DOHH2 (cell line): ENCODE data around the gene MBD1.

Experiments
- EZH2phosphoT487 ChIP-seq: fragments of 200-600 bp; sonication (generic); IDR thresholded peaks from 2 replicates; pipeline ENCODE4 v1.6.1; 2017; ENCODE audit warnings: borderline replicate concordance, mild to moderate bottlenecking, antibody characterized with exemption, low read length, moderate library complexity, mixed read lengths
- TF ChIP-seq, protein P1 (sequence below): fragments of 200-600 bp; sonication (generic); IDR thresholded peaks from one replicate; pipeline ENCODE4 v1.5.1; 2014; ENCODE audit warnings: antibody characterized with exemption, mild to moderate bottlenecking, low read depth, low read length; ENCODE audit not compliant: poor library complexity, severe bottlenecking

DNA sequence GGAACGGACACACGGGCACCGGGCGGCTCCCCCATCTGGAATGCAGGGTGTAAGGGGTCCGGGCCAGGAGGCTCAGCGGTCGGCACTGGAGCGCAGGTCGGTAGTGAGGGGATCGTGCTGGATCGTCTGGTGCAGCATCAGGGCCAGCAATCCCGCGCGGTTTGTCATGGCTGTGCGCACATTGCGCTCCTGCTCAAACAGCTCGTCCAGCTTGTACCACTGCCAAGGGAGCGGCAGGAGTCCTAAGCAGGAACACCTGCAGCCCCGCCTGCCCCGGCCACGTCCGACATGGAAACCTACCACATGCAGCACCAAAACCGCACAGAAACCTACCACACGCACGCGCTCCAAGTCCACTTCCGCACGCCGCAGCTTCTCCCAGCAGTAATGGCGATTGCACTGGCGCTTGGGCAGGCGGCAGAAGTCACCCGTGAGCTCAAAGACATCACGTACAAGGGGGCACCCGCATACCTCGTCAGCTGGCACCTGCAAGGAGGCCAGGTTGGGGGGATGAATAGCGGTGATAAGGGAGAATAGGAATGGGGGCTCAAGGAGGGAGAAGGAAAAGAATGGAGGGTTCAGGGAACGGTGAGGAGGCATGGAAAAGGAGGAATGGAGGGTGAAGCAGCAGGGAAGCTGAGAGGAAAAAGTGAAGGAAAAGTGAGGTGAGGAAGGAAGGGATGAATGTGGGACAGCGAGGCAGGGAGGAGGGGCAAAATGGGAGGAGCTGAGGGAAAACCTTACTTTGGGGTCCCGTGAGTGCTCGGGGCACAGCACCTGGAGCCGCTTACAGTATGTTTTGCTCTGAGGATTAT, 1.4 kb upstream of the MBD1 start:
- TF ChIP-seq, protein P1, sequence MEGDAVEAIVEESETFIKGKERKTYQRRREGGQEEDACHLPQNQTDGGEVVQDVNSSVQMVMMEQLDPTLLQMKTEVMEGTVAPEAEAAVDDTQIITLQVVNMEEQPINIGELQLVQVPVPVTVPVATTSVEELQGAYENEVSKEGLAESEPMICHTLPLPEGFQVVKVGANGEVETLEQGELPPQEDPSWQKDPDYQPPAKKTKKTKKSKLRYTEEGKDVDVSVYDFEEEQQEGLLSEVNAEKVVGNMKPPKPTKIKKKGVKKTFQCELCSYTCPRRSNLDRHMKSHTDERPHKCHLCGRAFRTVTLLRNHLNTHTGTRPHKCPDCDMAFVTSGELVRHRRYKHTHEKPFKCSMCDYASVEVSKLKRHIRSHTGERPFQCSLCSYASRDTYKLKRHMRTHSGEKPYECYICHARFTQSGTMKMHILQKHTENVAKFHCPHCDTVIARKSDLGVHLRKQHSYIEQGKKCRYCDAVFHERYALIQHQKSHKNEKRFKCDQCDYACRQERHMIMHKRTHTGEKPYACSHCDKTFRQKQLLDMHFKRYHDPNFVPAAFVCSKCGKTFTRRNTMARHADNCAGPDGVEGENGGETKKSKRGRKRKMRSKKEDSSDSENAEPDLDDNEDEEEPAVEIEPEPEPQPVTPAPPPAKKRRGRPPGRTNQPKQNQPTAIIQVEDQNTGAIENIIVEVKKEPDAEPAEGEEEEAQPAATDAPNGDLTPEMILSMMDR = no peak
- no peak for TF ChIP-seq EZH2phosphoT487
